Caco-2 (cell line): Measurements from ENCODE around the gene SNAPC3. TPM values are rescaled to one million over a fixed set of nuclear protein-coding genes. Genes with fewer than 3 reads are reported as not detected.
"Not testable (repeated sequence)": the region's sequence is repeated elsewhere in the genome, so short reads cannot be mapped to it uniquely, and the experiment has no call there.

Experiments used
- BruUV-seq: library from RNA; stranded (reverse); fragments of 400-500 nt; replicated peaks from 2 replicates; lab custom pipeline; 2021; lab: Mats Ljungman, UMichigan
- CTCF ChIA-PET: fragments of 300-600 bp; sonication (Branson Sonifier 250); formaldehyde crosslinking; loops from one replicate; lab custom pipeline; 2022; ENCODE audit warnings: antibody characterized with exemption; lab: Charles Lee
- POLR2A ChIA-PET: fragments of 300-600 bp; sonication (Branson Sonifier 250); formaldehyde crosslinking; loops from one replicate; lab custom pipeline; 2022; ENCODE audit warnings: antibody characterized with exemption; lab: Charles Lee
- DNase-seq, 2 experiments: peaks; one replicate each; pipeline versions ENCODE4 v3.0.0 to v3.0.0-alpha.2; 2020 to 2022
- H3K27me3 ChIP-seq: replicated peaks from 2 replicates; pipeline ENCODE4 v1.6.0; 2011; ENCODE audit warnings: low read length; ENCODE audit not compliant: control insufficient read depth, insufficient read depth
- H3K36me3 ChIP-seq: 2 replicates; pipeline ENCODE4 v1.5.1; 2011; ENCODE audit warnings: low read length; ENCODE audit not compliant: control insufficient read depth, insufficient read depth
- H3K4me1 ChIP-seq: fragments of 250-450 bp; sonication (Bioruptor Pico); 2 replicates; pipeline ENCODE4 v1.5.1; 2020; ENCODE audit warnings: mild to moderate bottlenecking
- H3K4me3 ChIP-seq: 2 replicates; pipeline ENCODE4 v1.5.1; 2011; ENCODE audit warnings: low read depth, mild to moderate bottlenecking, control low read depth, low read length
- H3K9me3 ChIP-seq: fragments of 250-450 bp; sonication (Bioruptor Pico); 2 replicates; pipeline ENCODE4 v1.5.1; 2020; ENCODE audit warnings: mild to moderate bottlenecking, moderate library complexity
- H3K27ac Mint-ChIP-seq: one replicate; pipeline ENCODE4 v1.8.0; 2022; ENCODE audit warnings: mixed read lengths; ENCODE audit not compliant: unreplicated experiment
- H3K27me3 Mint-ChIP-seq: one replicate; pipeline ENCODE4 v1.8.0; 2022; ENCODE audit warnings: mixed read lengths; ENCODE audit not compliant: insufficient read depth, unreplicated experiment
- H3K36me3 Mint-ChIP-seq: one replicate; pipeline ENCODE4 v1.8.0; 2022; ENCODE audit warnings: mild to moderate bottlenecking, mixed read lengths; ENCODE audit not compliant: insufficient read depth, unreplicated experiment
- H3K4me1 Mint-ChIP-seq: one replicate; pipeline ENCODE4 v1.8.0; 2022; ENCODE audit warnings: low read depth, mixed read lengths; ENCODE audit not compliant: unreplicated experiment
- H3K4me3 Mint-ChIP-seq: one replicate; pipeline ENCODE4 v1.8.0; 2022; ENCODE audit warnings: mild to moderate bottlenecking, moderate library complexity, mixed read lengths; ENCODE audit not compliant: unreplicated experiment
- H3K9me3 Mint-ChIP-seq: one replicate; pipeline ENCODE4 v1.8.0; 2022; ENCODE audit warnings: mixed read lengths; ENCODE audit not compliant: unreplicated experiment
- CTCF ChIP-seq, 2 experiments: fragments of 200-600 bp in 1 of 2; IDR thresholded peaks; 1 replicate in 1 of 2; 2 replicates in 1 of 2; pipeline versions ENCODE4 v1.5.1 to v1.8.0; 2011 to 2022; ENCODE audit warnings: antibody characterized with exemption in 1 of 2, control low read depth in 1 of 2, inconsistent platforms in 1 of 2, low read depth in 1 of 2, low read length in 1 of 2, mild to moderate bottlenecking in 1 of 2, moderate library complexity in 1 of 2; ENCODE audit not compliant: insufficient read depth in 1 of 2, severe bottlenecking in 1 of 2, unreplicated experiment in 1 of 2
- intact Hi-C: fragments of 100-400 bp; cut with micrococcal nuclease; formaldehyde crosslinking; loops from one replicate; pipeline ENCODE4 v1.10.0; 2022; ENCODE audit not compliant: unreplicated experiment
- total RNA-seq: library from RNA; stranded (reverse); gene quantifications from 2 replicates; pipeline ENCODE4 v1.2.3, GENCODE V29; 2022

SNAPC3 gene
- total RNA-seq, 1 experiment from 2014 or later = 21.1 TPM

- no peaks in the 10 kb centered on the region for H3K9me3 Mint-ChIP-seq
- no peaks in the 10 kb centered on the region for H3K27me3 Mint-ChIP-seq
- H3K4me1 ChIP-seq = peaks cover 11% of the 10 kb centered on the region
- no peak for DNase-seq
- POLR2A ChIA-PET = no interaction called here
- peaks cover 13% of the 10 kb centered on the region for H3K36me3 Mint-ChIP-seq
- CTCF ChIA-PET = no interaction called here
- intact Hi-C loops = loop anchor here (2.0 kb wide), 1 partner anchor 129 kb away; the partner anchor contains the start of gene CCDC171
- peak overlapping the region; percentile 87 for H3K4me3 Mint-ChIP-seq
- no peaks in the 10 kb centered on the region for H3K9me3 ChIP-seq
- BruUV-seq = no TSS peak
- peak overlapping the region; percentile 95 for H3K4me3 ChIP-seq
- no peaks in the 10 kb centered on the region for H3K27me3 ChIP-seq
- peak overlapping the region; percentile 91 for H3K27ac Mint-ChIP-seq
- no peak for TF ChIP-seq CTCF (IDR thresholded peaks at IDR 0.05; ENCODE audit: insufficient read depth in 1 of 2, low read depth in 1 of 2, low read length in 1 of 2, severe bottlenecking in 1 of 2, unreplicated experiment in 1 of 2)
- no peaks in the 10 kb centered on the region for H3K36me3 ChIP-seq
- no peaks in the 10 kb centered on the region for H3K4me1 Mint-ChIP-seq
These were observed 732 bp downstream of the SNAPC3 start for GRCh38 chr9:15423231-15423985.

GRCh38 chr9:15426019-15426418 lies 3.3 kb downstream of the SNAPC3 start:
- no peak overlapping the region for H3K27ac Mint-ChIP-seq
- intact Hi-C loops = no loop called here
- TF ChIP-seq CTCF (IDR thresholded peaks at IDR 0.05; ENCODE audit: insufficient read depth in 1 of 2, low read depth in 1 of 2, low read length in 1 of 2, severe bottlenecking in 1 of 2, unreplicated experiment in 1 of 2) = no peak
- BruUV-seq = no TSS peak
- no peak overlapping the region for H3K4me3 Mint-ChIP-seq
- no peaks in the 10 kb centered on the region for H3K27me3 ChIP-seq
- no peaks in the 10 kb centered on the region for H3K36me3 ChIP-seq
- peaks cover 19% of the 10 kb centered on the region for H3K36me3 Mint-ChIP-seq
- no peak for DNase-seq
- H3K27me3 Mint-ChIP-seq = no peaks in the 10 kb centered on the region
- no peaks in the 10 kb centered on the region for H3K9me3 Mint-ChIP-seq
- no peaks in the 10 kb centered on the region for H3K9me3 ChIP-seq
- POLR2A ChIA-PET = no interaction called here
- peaks cover 11% of the 10 kb centered on the region for H3K4me1 ChIP-seq
- H3K4me3 ChIP-seq = no peak overlapping the region
- no peaks in the 10 kb centered on the region for H3K4me1 Mint-ChIP-seq
- CTCF ChIA-PET = no interaction called here

- DNase-seq, H3K4me3 Mint-ChIP-seq, BruUV-seq, intact Hi-C loops, POLR2A ChIA-PET, H3K27ac Mint-ChIP-seq, H3K4me1 Mint-ChIP-seq, H3K27me3 Mint-ChIP-seq, H3K9me3 Mint-ChIP-seq, H3K36me3 ChIP-seq, H3K4me3 ChIP-seq, H3K27me3 ChIP-seq, H3K9me3 ChIP-seq: not testable (repeated sequence)
- H3K36me3 Mint-ChIP-seq = peaks cover 15% of the 10 kb centered on the region
- CTCF ChIA-PET = interaction anchor here (0.7 kb wide), 1 partner anchor 196 kb away, joined by 8 read pairs; no protein-coding TSS in a partner anchor
- peaks cover 11% of the 10 kb centered on the region for H3K4me1 ChIP-seq
These were observed 5.0 kb downstream of the SNAPC3 start for GRCh38 chr9:15427702-15428101.
